Stimulated activated CD4-positive, alpha-beta T cell treated with anti-CD3 and anti-CD28 coated beads, Interleukin-1b, Interleukin-23, amount 100 ng/mL, for 1 hour (primary cell): ENCODE results near the gene GSN.

Source experiments
- DNase-seq, 2 donors: peaks; one replicate each; pipeline ENCODE4 v3.0.0-alpha.2; 2020; ENCODE audit warnings: low read depth in 2 of 2

The GSN gene

DNA sequence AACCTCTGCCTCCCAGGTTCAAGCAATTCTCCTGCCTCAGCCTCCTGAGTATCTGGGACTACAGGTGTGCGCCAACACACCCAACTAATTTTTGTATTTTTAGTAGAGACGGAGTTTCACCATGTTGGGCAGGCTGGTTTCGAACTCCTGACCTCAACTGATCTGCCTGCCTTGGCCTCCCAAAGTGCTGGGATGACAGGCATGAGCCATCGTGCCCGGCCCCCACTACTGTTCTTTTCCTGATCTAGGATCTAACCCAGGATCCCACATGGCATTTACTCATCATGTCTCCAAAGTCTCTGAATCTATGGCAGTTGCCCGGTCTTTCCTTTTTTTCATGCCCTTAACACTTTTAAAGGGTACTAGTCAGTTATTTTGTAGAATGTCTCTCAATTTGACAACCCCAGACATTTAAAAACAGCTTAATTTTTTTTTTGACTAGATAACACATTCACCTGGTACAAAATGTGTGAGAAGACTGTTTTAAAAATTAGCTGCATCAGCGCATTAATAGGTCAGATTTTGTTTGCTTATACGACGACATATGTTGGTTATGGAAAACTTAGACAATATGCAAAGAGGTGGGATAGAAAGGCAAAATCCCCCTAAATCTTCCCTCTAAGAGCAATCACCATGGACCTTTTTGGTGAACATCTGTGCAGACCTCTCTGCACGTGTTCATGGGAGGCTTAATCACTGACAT is 55.6 kb downstream of the GSN start:
- DNase-seq = no peak

DNA sequence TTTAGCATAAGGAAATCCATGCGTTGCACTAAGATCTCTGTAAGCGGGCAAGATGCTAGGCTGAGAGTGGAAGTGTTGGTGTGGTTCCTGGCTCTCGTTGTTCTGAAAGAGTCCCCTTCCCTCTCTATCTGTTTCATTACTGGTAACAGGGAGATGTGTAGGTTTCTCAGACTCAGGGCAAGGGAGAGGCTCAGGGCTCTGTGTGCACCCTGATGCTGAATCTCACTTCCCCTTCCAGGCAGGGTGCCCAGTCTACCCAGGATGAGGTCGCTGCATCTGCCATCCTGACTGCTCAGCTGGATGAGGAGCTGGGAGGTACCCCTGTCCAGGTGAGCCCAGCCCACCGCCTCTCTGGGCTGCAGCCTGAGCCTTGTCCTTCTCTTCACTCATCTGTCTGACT is 56.4 kb downstream of the GSN start:
- DNase-seq = no peak

DNA sequence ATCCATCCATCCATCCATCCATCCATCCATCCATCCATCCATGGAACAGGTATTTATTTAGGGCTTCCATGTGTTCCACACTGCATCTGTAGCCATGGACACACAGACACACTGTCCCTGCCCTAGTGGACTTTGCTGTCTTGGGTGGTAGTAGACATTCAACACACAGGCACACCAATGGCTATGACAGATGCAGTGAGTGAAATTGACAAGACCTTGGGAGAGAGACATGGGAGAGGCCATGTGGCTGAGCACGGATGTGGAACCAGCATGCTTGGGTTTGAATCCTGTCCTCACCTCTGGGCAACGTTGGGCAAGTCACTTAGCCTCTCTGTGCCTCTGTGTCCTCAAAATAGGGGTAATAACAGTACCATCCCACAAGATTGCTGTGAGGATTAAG is 56.8 kb downstream of the GSN start:
- DNase-seq = no peak

DNA sequence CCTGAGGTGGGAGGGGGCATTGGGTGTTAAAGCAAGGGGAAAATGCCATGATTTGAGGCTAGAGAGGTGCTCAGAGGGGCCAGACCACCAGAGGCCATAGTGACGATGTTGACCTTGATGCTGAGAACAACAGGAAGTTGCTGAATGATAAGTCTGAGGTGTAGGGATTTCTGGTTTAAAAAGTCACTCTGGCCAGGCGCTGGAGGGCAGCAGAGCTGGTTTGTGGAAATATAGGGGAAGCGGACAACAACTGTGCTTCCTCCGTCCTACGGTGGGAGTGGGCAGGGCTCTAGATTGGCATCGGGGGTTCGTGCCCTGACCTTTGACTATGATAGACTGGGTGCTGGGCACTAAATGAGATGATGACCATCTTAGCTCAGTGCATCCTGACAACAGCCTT is 57.4 kb downstream of the GSN start:
- DNase-seq = no peak

DNA sequence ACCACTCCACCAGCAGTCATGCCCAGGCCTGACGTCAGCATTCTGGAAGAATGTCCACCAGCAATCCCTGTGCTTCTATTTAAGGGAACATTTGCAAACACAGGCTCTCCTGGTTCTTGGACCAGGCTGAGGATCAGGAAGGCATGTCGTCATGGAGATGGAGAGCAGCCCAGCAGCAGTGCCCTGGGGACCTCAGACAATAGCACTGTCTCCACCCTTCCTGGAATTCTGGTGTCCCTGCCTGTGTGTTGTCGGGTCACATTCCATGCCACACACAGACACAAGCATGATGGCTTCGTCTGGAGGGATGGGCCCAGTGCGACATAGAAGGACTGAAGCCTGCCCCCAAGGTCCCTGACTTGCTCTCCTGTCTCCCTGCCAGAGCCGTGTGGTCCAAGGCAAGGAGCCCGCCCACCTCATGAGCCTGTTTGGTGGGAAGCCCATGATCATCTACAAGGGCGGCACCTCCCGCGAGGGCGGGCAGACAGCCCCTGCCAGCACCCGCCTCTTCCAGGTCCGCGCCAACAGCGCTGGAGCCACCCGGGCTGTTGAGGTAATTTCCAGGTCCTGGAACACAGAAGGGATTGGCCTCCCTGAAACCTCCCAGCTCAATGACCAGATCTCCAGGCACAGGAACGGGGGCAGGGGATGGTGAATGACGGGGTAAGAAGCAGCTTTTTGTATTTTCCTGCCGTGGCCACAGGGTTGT is 58.3 kb downstream of the GSN start:
- DNase-seq = no peak

DNA sequence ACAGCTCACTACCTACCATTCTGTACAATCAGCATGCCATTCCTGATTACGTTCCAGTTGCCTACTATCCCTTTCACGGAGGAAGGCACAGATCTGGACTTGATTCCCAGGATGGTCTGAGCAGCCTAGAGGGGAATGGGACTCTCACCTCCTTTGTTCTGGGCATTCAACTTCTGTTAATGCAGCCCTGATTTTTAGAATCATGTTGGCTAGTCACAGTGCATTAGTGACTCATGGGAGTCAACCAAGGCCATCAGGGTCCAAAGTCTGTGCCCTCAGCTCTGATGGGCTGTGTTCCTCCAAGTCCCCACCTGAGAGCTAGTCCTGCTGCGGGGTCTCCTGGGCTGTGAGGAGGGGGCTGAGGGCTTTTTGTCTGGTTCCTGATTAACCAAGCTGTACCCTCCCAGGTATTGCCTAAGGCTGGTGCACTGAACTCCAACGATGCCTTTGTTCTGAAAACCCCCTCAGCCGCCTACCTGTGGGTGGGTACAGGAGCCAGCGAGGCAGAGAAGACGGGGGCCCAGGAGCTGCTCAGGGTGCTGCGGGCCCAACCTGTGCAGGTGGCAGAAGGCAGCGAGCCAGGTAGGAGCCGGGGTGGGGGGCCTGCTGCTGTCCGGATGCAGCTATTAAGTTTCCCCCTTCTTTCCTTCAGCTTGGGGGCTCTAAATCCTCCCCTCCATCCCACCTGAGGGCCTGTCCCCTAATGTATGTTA is 59.1 kb downstream of the GSN start:
- DNase-seq = no peak

DNA sequence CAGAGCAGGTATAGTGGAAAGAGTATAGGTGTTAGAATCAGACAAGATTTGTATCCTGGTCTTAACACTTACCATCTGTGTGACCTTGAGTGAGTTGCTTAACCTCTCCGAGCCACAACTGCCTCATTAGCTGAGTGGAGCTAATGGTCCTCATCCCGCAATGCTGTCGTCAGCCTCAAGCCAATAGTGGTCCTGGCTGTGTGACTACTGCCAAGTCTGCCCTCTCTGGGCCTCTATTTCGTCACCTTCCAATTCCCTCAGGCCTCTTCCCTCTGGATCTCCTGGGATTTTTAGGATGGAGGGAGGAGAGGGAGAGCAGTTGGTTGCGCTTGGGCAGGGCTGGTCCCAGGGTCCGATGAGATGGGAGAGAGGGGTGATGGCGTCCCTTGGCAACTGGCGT is 60.5 kb downstream of the GSN start:
- DNase-seq = no peak

DNA sequence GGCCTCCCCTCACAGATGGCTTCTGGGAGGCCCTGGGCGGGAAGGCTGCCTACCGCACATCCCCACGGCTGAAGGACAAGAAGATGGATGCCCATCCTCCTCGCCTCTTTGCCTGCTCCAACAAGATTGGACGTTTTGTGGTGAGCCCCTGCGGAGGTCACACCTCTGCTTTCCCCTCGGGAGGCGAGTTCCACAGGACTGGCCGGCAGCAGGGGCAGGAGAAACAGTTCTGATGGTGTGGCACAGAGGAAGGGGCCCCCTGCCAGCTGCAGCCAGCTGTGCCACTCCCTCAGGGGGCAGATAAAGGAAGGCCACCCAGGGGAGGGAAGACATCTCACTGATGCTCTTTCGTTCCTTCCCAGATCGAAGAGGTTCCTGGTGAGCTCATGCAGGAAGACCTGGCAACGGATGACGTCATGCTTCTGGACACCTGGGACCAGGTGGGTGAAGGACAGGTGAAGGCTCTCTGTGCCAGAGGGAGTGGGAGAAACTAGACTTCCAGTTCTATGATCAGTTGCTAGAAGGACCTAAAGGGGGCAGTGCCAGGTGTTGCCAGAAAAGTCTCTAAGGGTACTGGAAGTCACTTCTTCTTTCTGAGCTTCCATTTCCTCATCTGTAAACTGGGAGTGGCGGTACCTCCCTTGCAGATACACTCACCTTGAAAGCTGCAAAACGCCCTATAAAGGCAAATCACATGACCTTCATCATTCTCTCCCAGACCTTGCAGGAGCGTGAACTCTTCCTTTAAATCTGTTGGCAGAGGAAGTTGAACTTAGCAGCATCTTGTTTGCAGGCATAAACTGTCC is 61.1 kb downstream of the GSN start:
- DNase-seq = no peak

DNA sequence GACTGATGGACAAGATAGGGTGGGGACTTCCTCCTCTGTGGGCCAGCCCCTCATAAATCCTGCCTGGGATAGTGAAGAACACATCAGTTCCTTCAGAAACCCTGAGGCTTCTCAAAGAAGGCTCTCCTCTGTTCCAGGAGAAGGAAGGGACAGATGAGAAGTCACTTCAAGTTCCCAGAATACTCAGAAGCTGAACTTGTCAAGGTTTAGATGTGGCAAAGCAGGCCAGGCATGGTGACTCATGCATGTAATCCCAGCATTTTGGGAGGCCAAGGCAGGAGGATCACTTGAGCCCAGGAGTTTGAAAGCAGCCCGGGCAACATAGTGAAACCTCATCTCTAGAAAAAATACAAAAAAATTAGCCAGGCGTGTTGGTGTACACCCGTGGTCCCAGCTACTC is 63.6 kb downstream of the GSN start:
- no peak for DNase-seq

DNA sequence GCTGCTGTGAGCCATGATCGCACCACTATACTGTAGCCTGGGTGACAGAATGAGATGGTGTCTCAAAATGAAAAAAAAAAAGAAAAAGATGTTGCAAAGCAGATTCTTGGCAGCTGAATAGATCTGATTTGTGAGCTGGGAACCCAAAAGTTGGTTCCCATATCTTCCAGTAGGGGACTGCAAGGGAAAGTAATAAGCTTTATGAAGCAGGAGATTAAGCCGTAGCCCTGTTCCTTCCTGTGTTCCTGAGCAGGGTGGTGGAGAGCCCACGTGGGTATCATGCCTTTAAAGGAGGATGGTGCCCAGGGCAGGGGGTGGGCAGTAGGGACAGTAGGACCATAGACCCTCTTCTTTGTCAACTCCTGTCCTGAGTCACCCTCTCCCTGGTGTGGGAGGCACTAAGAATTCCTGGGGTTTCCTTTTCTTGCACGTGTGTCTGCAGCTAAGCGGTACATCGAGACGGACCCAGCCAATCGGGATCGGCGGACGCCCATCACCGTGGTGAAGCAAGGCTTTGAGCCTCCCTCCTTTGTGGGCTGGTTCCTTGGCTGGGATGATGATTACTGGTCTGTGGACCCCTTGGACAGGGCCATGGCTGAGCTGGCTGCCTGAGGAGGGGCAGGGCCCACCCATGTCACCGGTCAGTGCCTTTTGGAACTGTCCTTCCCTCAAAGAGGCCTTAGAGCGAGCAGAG is 64.2 kb downstream of the GSN start:
- DNase-seq = no peak

DNA sequence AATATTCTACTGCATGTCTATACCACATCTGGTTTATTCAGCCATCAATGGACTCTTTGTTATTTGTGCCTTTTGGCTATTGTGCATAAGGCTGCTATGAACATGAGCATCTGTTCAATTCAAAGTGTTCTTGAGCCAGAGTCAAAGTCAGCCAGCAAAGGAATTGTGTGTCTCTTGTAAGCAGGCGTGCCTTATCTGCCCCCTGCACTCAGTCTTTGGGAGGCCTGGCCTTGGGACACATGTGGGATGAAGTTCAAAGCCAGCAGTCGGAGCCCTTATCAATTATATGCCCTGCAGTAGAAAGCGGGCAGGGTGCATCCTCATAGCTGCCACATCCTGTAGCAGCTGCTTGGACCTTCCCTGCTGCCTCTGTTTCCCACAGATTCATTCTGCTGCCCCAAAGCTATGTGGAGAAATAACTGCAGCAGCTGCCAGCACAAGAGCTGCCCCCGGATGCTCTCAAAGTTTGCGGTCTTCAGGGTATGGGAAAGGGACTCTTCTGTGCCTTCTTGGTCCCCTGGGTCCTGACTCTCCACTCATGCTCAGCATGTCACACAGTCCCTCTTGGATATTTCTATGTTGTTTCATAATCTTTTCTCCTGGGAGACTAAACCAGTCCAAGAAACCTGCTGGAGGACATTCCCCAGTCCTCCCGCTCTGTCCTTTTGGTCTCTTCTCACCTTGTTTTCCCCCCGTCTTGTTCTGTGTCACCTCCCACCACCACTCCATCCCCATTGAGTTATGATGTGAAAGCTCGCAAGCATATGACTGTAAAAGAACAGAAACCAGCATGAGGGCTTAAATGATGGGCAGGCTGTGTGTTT is 66.2 kb downstream of the GSN start:
- DNase-seq = no peak

DNA sequence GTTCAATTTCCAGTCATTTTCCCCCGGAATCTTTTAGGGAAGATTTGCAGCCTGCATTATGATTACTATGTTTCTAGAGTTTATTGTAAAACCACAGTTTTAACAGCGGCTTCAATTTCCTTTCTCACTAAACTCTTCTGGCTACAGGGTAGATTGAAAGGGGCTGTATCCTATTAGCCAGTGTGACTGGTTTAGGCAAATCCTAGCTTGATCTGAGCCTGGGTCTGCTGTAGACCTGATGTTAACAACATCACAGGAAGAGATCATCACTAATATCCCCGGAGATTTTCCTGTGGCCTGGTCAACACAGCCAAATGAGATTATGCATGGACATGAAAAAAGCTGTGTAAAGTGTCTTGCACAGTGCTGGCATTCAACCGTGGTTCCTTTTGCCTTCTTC is 68.7 kb downstream of the GSN start:
- no peak for DNase-seq

DNA sequence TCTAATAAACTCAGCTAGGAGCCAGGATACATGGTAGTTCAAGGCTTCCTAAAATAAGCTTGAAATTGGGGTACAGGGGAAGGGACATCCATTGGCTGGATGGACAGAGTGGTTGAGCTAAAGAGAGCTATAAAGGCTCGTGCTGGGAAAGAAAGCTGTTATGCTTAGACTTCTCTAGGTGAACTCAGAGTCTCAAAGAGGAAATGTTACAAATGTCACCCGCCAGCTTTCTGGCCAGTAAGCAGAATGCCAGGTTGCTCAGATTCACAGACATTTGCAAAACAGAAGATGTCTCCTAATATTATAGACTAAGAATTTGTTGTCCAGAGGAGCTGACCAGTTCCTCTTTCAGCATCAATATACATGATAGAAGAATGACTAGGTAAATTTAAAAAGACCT is 71.5 kb downstream of the GSN start:
- no peak for DNase-seq

DNA sequence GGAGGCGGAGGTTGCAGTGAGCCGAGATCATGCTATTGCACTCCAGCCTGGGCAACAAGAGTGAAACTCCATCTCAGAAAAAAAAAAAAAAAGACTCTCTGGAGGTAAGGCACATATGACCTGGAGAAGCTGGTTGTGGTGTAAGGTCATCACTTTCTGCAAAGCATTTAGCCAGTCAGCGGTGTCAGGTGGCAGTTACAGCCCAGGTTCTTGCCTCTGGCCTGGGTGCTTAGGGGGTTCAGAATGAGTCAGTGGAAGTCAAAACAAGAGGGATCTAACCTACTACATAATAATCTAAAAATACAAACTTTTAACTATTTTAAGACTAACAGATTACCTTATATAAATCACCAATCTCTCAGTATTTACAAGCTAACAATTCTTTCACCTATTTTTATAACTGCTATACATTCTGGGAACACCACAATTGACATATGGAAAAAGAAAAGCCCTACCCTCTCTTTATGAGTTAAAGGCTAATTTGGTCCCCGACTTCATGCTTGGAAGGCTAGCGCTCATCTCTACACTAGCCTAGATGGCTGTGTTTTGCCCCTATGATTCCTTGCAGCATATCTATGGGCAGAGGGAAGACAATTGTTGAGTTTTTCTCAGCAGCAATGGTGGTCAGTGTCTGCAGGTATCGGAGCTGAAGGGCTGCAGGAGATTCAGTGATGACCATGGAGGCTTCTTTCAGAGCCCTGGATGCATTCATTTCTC is 72.9 kb downstream of the GSN start:
- no peak for DNase-seq

DNA sequence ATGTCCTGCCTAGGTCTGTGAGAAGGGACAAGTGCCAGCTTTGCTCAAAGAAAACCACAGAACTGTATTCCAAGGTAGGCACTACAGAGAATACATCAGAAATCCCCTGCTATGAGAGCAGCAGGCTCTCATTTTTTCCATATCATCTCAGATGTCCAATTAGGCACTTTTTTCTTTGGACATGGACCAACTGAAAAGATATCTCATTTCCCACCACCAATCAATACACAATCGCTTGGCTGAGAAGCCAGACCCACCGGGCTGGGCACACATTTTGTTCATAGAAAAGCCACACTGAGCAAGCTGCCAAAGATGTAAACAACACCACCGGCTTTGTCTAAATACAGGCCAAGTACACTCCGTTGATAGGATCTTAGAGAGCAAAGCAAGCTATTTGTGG is 76.2 kb downstream of the GSN start:
- no peak for DNase-seq

DNA sequence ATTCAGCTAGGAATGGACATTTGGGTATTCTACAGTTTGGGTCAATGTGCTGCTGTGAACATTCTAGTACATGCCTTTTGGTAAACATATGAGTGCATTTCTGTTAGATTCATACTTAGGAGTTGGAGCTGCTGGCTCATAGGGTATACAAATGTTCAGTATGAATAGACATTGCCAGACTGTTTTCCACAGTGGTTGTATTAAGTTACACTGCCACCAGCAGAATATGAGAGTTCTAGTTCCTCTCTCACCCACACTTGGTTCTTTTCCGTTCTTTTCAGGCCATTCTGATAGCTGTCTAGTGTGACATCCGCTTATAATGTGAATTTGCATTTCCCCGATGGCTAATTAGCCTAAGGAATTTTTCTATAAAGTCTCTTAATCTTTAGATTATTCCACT is 77.1 kb downstream of the GSN start:
- no peak for DNase-seq

DNA sequence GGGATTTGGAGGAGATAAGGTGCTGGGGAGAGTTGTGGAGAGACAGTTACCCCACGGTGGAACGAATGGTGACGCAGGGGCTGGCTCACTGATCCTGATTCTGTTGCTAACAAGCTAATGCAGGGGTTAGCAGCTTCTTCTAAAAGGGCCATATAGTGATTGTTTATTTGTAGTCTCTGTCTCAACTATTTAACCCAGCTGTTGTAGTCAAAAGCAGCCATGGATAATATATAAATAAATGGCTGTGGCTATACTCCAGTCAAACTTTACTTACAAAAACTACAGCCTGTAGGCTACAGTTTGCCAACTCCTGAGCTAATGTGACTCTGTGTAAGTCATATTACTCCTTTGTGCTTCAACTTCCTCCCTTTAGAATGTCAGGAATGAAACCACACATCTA is 80.3 kb downstream of the GSN start:
- no peak for DNase-seq

DNA sequence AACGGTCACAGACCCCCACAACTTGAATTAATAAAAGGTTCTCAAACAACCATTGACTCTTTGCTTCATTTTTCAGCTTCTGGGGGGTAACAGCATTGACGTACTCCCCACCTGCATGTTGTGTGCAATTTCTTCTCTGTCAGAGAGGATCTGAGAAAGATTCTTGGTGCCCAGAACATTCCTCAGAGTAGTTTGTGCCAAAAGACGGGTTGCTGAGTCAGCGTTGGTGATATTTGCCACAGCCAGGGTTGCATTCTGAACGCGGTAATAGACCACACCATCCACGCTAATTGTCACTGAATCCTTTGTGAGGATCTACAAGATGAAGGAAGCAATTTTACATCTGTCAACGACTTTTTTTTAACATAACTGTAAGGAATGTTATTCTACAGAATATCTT is 81.0 kb downstream of the GSN start:
- no peak for DNase-seq

DNA sequence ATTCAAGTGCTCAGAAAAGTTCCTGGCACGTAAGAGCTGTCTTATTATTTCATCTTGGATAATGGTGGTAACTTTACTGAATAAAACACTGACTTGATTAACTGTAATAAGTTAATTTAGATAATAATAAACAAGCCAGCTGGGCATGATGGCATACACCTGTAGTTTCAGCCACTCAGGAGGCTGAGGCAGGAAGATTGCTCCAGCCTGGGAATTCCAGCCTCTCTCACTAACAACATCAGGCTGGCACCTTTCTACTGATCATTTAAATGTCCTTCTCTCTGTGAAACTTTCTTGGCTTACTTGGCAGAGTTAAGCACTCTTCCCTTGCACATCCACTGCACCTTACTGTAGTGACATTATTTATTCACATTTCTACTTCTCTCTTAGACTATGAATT is 82.1 kb downstream of the GSN start:
- DNase-seq = no peak

DNA sequence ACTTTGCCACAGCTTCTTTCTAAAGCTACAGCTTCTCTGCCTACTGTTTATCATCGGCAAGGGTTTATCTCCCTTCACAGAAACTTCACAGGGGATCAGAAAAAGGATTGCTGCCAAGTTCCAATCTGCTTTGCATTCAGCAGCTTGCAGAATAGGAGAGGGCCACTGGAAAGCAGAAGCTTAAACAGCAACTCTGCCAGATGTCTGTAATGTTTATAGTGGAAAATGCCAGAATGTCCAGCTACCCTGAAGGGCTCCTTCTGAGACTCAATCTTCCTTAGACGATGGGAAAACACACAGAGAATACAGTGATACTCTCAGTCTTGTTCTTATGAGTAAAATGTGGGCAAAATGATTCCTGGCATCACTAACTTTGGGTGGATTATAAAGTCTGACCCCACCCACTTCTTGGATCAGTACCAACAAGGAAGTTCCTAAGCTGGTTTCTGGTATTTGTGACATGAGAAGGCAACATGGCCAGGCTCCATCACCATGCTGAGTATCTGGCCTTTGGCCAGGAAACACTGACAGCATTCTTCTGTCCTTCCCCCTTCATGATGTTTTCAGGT is 83.1 kb downstream of the GSN start:
- no peak for DNase-seq
